Endodermal cell (in vitro differentiated cells): ENCODE data around the gene TUBGCP6. TPM values are rescaled to one million over a fixed set of nuclear protein-coding genes. Genes with fewer than 3 reads are reported as not detected.

Experiments used
- DNase-seq: peaks from one replicate; pipeline ENCODE4 v3.0.0-alpha.2; 2017
- H3K27ac ChIP-seq: 2 replicates; pipeline ENCODE4 v1.5.1; 2013; ENCODE audit warnings: mild to moderate bottlenecking, low read depth, low read length, moderate library complexity
- H3K27me3 ChIP-seq: 2 replicates; pipeline ENCODE4 v1.6.1; 2013; ENCODE audit warnings: mild to moderate bottlenecking, low read length, moderate library complexity; ENCODE audit not compliant: insufficient read depth, control insufficient read depth, poor library complexity, severe bottlenecking
- H3K36me3 ChIP-seq: 2 replicates; pipeline ENCODE4 v1.7.0; 2013; ENCODE audit warnings: mild to moderate bottlenecking, low read length, moderate library complexity; ENCODE audit not compliant: control insufficient read depth, insufficient read depth
- H3K4me1 ChIP-seq: one replicate; pipeline ENCODE4 v1.7.0; 2013; ENCODE audit warnings: low read length; ENCODE audit not compliant: control insufficient read depth, insufficient read depth
- H3K4me3 ChIP-seq: 2 replicates; pipeline ENCODE4 v1.5.1; 2013; ENCODE audit warnings: mild to moderate bottlenecking, low read length, moderate library complexity
- H3K9ac ChIP-seq: 2 replicates; pipeline ENCODE4 v1.6.1; 2013; ENCODE audit warnings: mild to moderate bottlenecking, low read length, moderate library complexity; ENCODE audit not compliant: poor library complexity, severe bottlenecking; ENCODE audit errors: extremely low read depth
- H3K9me3 ChIP-seq: 2 replicates; pipeline ENCODE4 v1.6.1; 2013; ENCODE audit warnings: mild to moderate bottlenecking, low read length, moderate library complexity; ENCODE audit not compliant: control insufficient read depth
- H3K27ac Mint-ChIP-seq: 2 replicates; pipeline ENCODE4 v1.8.0; 2020; ENCODE audit warnings: mixed read lengths
- H3K27me3 Mint-ChIP-seq: 2 replicates; pipeline ENCODE4 v1.8.0; 2021; ENCODE audit warnings: mild to moderate bottlenecking, mixed read lengths; ENCODE audit not compliant: insufficient read depth
- H3K36me3 Mint-ChIP-seq: 2 replicates; pipeline ENCODE4 v1.8.0; 2020; ENCODE audit warnings: low read depth, mixed read lengths
- H3K4me1 Mint-ChIP-seq: 2 replicates; pipeline ENCODE4 v1.8.0; 2020; ENCODE audit warnings: mixed read lengths
- H3K4me3 Mint-ChIP-seq: 2 replicates; pipeline ENCODE4 v1.8.0; 2020; ENCODE audit warnings: mild to moderate bottlenecking, moderate library complexity, mixed read lengths
- H3K9me3 Mint-ChIP-seq: 2 replicates; pipeline ENCODE4 v1.8.0; 2020; ENCODE audit warnings: mild to moderate bottlenecking, mixed read lengths
- WGBS, 2 experiments: methylation state at CpG; one replicate each; pipeline versions ENCODE4 v1.1.5 to v1.1.7; 2013; ENCODE audit warnings: missing lambda C conversion rate in 2 of 2, mixed read lengths in 1 of 2; ENCODE audit not compliant: insufficient coverage in 1 of 2, insufficient read length in 1 of 2; 5-methylcytosine and 5-hydroxymethylcytosine counted together
- total RNA-seq, 2 donors: library from RNA; stranded (reverse); fragmentation: NEBNext Ultra II Directional in 1 of 2; extraction: Animal tissue kit (Norgen Biotek cat#: 25700) in 1 of 2; gene quantifications; 2 replicates in 1 of 2; 3 replicates in 1 of 2; pipeline ENCODE4 v1.2.1, GENCODE V29; 2021
- TF ChIP-seq, protein P1 (sequence below): fragments of 200-600 bp; sonication (generic); conservative IDR thresholded peaks from 2 replicates; pipeline ENCODE4 v1.5.0; 2021; ENCODE audit warnings: antibody characterized with exemption, mild to moderate bottlenecking

TUBGCP6 gene
- total RNA-seq, 2 donors from 2014 or later, result 43.7 to 46.0 TPM

DNA sequence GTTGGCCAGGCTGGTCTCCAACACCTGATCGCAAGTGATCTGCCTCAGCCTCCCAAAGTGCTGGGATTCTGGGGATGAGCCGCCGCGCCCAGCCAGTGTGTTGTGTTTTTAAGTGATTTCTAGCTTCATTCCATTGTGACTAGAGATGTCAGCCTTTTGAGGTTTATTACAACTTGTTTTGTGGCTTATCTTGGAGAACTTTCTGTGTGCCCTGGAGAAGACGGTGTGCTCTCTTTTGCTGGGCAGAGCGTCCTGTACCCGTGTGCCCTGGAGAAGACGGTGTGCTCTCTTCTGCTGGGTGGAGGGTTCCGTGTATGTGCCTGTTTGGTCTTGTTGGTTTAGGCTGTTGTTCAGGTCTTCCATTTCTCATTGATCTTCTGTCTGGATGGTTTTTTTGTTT lies 31.6 kb downstream of the TUBGCP6 start:
- no peak overlapping the region for H3K9ac ChIP-seq
- peaks cover 7% of the 10 kb centered on the region for H3K9me3 ChIP-seq
- no peak overlapping the region for H3K4me3 ChIP-seq
- H3K27me3 ChIP-seq, result no peaks in the 10 kb centered on the region
- H3K36me3 ChIP-seq, result peaks cover 68% of the 10 kb centered on the region
- no peak overlapping the region for H3K27ac ChIP-seq
- Mint-ChIP-seq H3K36me3 (peaks cover 62% of the 10 kb centered on the region), H3K4me3 (no peak overlapping the region), H3K4me1 (no peaks in the 10 kb centered on the region), H3K27me3 (no peaks in the 10 kb centered on the region), H3K9me3 (no peaks in the 10 kb centered on the region), H3K27ac (no peak overlapping the region)
- TF ChIP-seq, protein P1, sequence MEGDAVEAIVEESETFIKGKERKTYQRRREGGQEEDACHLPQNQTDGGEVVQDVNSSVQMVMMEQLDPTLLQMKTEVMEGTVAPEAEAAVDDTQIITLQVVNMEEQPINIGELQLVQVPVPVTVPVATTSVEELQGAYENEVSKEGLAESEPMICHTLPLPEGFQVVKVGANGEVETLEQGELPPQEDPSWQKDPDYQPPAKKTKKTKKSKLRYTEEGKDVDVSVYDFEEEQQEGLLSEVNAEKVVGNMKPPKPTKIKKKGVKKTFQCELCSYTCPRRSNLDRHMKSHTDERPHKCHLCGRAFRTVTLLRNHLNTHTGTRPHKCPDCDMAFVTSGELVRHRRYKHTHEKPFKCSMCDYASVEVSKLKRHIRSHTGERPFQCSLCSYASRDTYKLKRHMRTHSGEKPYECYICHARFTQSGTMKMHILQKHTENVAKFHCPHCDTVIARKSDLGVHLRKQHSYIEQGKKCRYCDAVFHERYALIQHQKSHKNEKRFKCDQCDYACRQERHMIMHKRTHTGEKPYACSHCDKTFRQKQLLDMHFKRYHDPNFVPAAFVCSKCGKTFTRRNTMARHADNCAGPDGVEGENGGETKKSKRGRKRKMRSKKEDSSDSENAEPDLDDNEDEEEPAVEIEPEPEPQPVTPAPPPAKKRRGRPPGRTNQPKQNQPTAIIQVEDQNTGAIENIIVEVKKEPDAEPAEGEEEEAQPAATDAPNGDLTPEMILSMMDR, result no peak
- H3K4me1 ChIP-seq, result no peaks in the 10 kb centered on the region
- no peak for DNase-seq
- 98% methylated on average over 8 to 9 of the region's 9 CpGs for WGBS, 2 experiments

DNA sequence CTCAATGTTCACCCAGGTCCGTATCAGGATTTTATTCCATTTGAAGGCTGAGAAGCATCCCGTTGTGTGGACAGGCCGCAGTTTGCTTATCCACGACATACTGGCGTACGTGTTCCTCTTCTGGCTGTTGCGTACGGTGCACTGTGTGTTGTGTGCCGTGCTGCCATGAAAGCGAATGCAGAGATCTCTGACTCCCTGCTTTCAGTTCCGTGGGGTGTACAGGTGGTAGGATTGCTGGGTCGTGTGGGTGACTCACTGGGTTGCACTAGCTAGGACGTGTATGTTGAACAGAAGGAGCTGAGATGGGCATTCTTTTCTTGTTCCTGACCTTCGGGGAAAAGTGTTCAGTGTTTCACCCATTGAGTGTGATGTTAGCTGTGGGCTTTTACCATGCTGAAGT lies 33.7 kb downstream of the TUBGCP6 start:
- H3K9ac ChIP-seq, result no peak overlapping the region
- peaks cover 65% of the 10 kb centered on the region for H3K36me3 ChIP-seq
- no peak for DNase-seq
- H3K4me3 ChIP-seq, result no peak overlapping the region
- peaks cover 7% of the 10 kb centered on the region for H3K9me3 ChIP-seq
- H3K27me3 ChIP-seq, result no peaks in the 10 kb centered on the region
- Mint-ChIP-seq H3K27me3 (no peaks in the 10 kb centered on the region), H3K4me1 (no peaks in the 10 kb centered on the region), H3K27ac (no peak overlapping the region), H3K9me3 (no peaks in the 10 kb centered on the region), H3K36me3 (peaks cover 62% of the 10 kb centered on the region), H3K4me3 (no peak overlapping the region)
- 94 to 95% methylated on average over 14 of the region's 14 CpGs for WGBS, 2 experiments
- TF ChIP-seq, protein P1, result no peak
- no peak overlapping the region for H3K27ac ChIP-seq
- no peaks in the 10 kb centered on the region for H3K4me1 ChIP-seq

DNA sequence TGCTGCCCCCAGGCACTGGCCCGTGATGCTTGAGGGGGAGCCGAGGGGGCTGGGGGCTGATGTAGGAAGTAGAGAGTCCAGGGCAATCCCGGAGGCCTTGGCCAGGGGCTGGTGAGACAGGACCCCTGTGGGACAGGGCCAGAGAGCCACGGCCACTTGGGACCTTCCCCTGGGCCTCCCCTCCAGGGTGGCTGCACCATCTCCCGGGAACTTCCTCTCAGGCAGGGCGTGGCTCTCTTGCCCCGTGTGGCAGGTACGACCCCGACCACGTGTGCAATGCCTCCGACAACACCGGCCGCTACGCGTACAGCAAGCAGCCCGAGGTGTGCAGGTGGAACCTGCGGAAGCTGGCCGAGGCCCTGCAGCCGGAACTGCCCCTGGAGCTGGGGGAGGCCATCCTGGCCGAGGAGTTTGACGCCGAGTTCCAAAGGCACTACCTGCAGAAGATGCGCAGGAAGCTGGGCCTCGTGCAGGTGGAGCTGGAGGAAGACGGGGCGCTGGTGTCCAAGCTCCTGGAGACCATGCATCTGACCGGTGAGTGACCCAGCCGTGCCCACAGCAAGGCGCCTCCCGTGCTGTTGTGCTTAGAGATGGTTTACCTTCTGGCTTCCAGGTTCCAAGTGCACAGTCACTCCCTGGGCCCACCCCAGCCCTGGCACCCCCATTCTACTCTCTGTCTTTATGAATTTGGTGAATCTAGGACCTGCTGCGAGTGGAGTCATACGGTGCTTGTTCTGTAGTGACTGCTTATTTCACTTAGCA lies 34.3 kb downstream of the TUBGCP6 start:
- WGBS, 2 experiments, result 95% methylated on average over 26 to 32 of the region's 32 CpGs
- Mint-ChIP-seq H3K27ac (no peak overlapping the region), H3K27me3 (no peaks in the 10 kb centered on the region), H3K4me3 (no peak overlapping the region), H3K36me3 (peaks cover 58% of the 10 kb centered on the region), H3K9me3 (no peaks in the 10 kb centered on the region), H3K4me1 (no peaks in the 10 kb centered on the region)
- Histone ChIP-seq H3K9me3 (peaks cover 7% of the 10 kb centered on the region), H3K4me3 (no peak overlapping the region), H3K9ac (no peak overlapping the region), H3K27ac (no peak overlapping the region), H3K27me3 (no peaks in the 10 kb centered on the region), H3K4me1 (no peaks in the 10 kb centered on the region), H3K36me3 (peaks cover 62% of the 10 kb centered on the region)
- no peak for DNase-seq
- TF ChIP-seq, protein P1, result no peak
